Right ventricle myocardium superior (tissue), 1 donor: ENCODE measurements around the gene VPS33B. TPM values are rescaled to one million over a fixed set of nuclear protein-coding genes. Genes with fewer than 3 reads are reported as not detected.

Experiments
- ATAC-seq: fragments of 200-7000 bp; cut with Tn5 transposase; one replicate; pipeline ENCODE4 v1.9.1; 2020; ENCODE audit warnings: mild to moderate bottlenecking; ENCODE audit not compliant: poor library complexity
- DNase-seq: peaks from one replicate; pipeline ENCODE4 v3.0.0-alpha.2; 2020
- intact Hi-C: fragments of 100-400 bp; cut with DNase I; formaldehyde crosslinking; loops from one replicate; pipeline ENCODE4 v1.11.2; 2022
- total RNA-seq: library from RNA; stranded (reverse); fragmentation: NEBNext Ultra II Directional; extraction: Animal tissue kit (Norgen Biotek cat#: 25700); gene quantifications from one replicate; pipeline ENCODE4 v1.2.1, GENCODE V29; 2021
- donor health status: DM: no; HTN: yes; CAD: no; lungs with severe emphysema.

VPS33B gene
- total RNA-seq, 1 donor from 2014 or later: 4.4 TPM

GRCh38 chr15:90957031-90957790, 65.2 kb downstream of the VPS33B start:
- intact Hi-C loops: loop anchor here (5.0 kb wide), 1 partner anchor 315 kb away; no protein-coding TSS in a partner anchor
- ATAC-seq: peak; percentile 16
- DNase-seq: no peak

GRCh38 chr15:90956274-90957030, 65.9 kb downstream of the VPS33B start:
- ATAC-seq (peak; percentile 60), DNase-seq (peak; percentile 89)
- intact Hi-C loops: loop anchor here (5.0 kb wide), 1 partner anchor 316 kb away; no protein-coding TSS in a partner anchor

GRCh38 chr15:90955624-90956273, 66.6 kb downstream of the VPS33B start:
- ATAC-seq (no peak), DNase-seq (no peak)
- intact Hi-C loops: loop anchor here (5.0 kb wide), 1 partner anchor 317 kb away; no protein-coding TSS in a partner anchor

- ATAC-seq: peak; percentile 94
- intact Hi-C loops: loop anchor here (5.0 kb wide), 1 partner anchor 317 kb away; no protein-coding TSS in a partner anchor
- DNase-seq: peak; percentile 98
Observed at GRCh38 chr15:90954712-90955623, 67.4 kb downstream of the VPS33B start, which contains the start of gene RCCD1. TSS of gene RCCD1 (plus strand) at chr15:90954884. CDS start at chr15:90956735, 1,851 bp downstream.

GRCh38 chr15:90953947-90954711, 68.3 kb downstream of the VPS33B start:
- intact Hi-C loops: no loop called here
- DNase-seq (no peak), ATAC-seq (no peak)

- intact Hi-C loops: no loop called here
- no peak for DNase-seq
- ATAC-seq: no peak
Observed at GRCh38 chr15:90952901-90953677, 69.3 kb downstream of the VPS33B start.

GRCh38 chr15:90950676-90951075, 71.7 kb downstream of the VPS33B start:
- DNase-seq (no peak), ATAC-seq (no peak)
- intact Hi-C loops: no loop called here

GRCh38 chr15:90949979-90950675, 72.3 kb downstream of the VPS33B start:
- no peak for DNase-seq

More at GRCh38 chr15:90949979-90950675, 72.3 kb downstream of the VPS33B start:
- no peak for ATAC-seq
- intact Hi-C loops: no loop called here

Other genes with a start within 250 kb of the VPS33B start
- gene FURIN, start 154.0 kb downstream of the VPS33B start, total RNA-seq: 45.0 TPM
- gene FES, start 138.1 kb downstream of the VPS33B start, total RNA-seq: 17.1 TPM
- 130 TPM for gene MAN2A2, start 119.3 kb downstream of the VPS33B start, total RNA-seq
- gene HDDC3, start 90.0 kb downstream of the VPS33B start, total RNA-seq: 15.5 TPM
- 26.5 TPM for gene UNC45A, start 87.3 kb downstream of the VPS33B start, total RNA-seq
- gene RCCD1, start 67.7 kb downstream of the VPS33B start, total RNA-seq: 9.3 TPM
- gene PRC1, start 28.1 kb downstream of the VPS33B start, total RNA-seq: 3.7 TPM
- 4.1 TPM for gene SV2B, start 77.7 kb upstream of the VPS33B start, total RNA-seq